ENCODE measurements around the gene ADARB1. TPM values are rescaled to one million over a fixed set of nuclear protein-coding genes. Genes with fewer than 3 reads are reported as not detected.
A peak's percentile ranks its signal among the peaks of the same experiment; 100 is the strongest.

The ADARB1 gene
- total and polyA plus RNA-seq, 4 donors: 54.7 to 224 (median 90.6) TPM

- Histone ChIP-seq H3K36me3 (ENCODE audit: control insufficient read depth in 1 of 2, insufficient read depth in 2 of 2, low read length in 1 of 2) (peaks cover 2 to 3% of the 10 kb centered on the region in 2 donors), H3K9me3 (ENCODE audit: control insufficient read depth, low read length) (no peaks in the 10 kb centered on the region), H3K27ac (ENCODE audit: low read depth in 1 of 2, low read length in 2 of 2) (no peak overlapping the region), H3K4me1 (ENCODE audit: control insufficient read depth in 1 of 2, insufficient read depth in 2 of 2, low read length in 2 of 2) (peaks cover 2 to 7% of the 10 kb centered on the region in 2 donors), H3K4me3 (ENCODE audit: low read length in 2 of 2) (no peak overlapping the region), H3K27me3 (ENCODE audit: control insufficient read depth in 1 of 2, insufficient read depth in 2 of 2, low read length in 1 of 2) (no peaks in the 10 kb centered on the region)
- DNase-seq (no peak), ATAC-seq (ENCODE audit: low FRiP score) (no peak)
- WGBS, 2 donors: 66 to 72% methylated on average over 8 of the region's 8 CpGs
- intact Hi-C loops (cut with DNase I): no loop called here
Observed at GRCh38 chr21:45088729-45089128, 14.3 kb downstream of the ADARB1 start.

DNA sequence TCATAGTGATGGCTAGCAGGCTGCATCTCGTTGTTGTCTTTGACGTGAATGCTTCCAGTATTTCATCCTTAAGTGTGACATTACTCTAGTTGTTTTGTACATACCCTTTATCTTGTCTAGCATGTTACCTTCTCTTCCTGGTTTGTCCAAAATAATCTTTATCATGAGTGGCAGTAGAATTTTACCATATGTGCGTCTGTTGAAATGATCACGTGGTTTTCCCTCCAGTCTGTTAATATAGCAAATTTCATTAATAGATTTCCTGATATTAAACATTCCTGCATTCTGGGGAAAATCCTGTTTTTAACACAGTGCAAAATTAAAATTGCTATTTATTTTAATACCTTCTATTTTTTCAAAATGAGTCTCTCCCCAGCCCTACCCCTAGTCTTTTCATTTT lies 15.6 kb downstream of the ADARB1 start:
- H3K27me3 ChIP-seq (ENCODE audit: control insufficient read depth in 1 of 2, insufficient read depth in 2 of 2, low read length in 1 of 2): no peaks in the 10 kb centered on the region
- H3K36me3 ChIP-seq (ENCODE audit: control insufficient read depth in 1 of 2, insufficient read depth in 2 of 2, low read length in 1 of 2): peaks cover 2 to 3% of the 10 kb centered on the region in 2 donors
- no peaks in the 10 kb centered on the region for H3K9me3 ChIP-seq (ENCODE audit: control insufficient read depth, low read length)
- WGBS, 2 donors: 59 to 65% methylated on average over 4 of the region's 4 CpGs
- ATAC-seq (ENCODE audit: low FRiP score) (no peak), DNase-seq (no peak)
- H3K4me3 ChIP-seq (ENCODE audit: low read length in 2 of 2): no peak overlapping the region
- intact Hi-C loops (cut with DNase I): no loop called here
- no peak overlapping the region for H3K27ac ChIP-seq (ENCODE audit: low read depth in 1 of 2, low read length in 2 of 2)
- H3K4me1 ChIP-seq (ENCODE audit: control insufficient read depth in 1 of 2, insufficient read depth in 2 of 2, low read length in 2 of 2): peaks cover 2 to 6% of the 10 kb centered on the region in 2 donors

DNA sequence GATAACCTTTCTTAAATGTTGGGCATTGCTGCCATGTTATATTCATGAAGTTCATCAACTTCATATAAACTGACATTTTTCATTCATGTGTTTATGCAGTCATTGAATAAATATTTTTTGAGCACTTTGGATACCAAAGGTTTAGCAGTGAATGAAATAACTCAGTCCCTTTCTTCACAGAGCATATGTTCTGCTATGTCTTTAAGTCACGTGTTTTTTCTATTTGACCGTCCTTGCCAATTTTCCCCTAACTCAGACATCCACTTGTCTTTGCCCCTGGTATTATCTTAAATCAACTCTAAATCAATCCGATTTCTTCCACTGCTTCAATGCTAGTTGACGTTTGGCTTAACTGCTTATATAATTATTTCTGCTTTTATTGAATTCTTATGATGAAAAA lies 16.6 kb downstream of the ADARB1 start:
- Histone ChIP-seq H3K27ac (ENCODE audit: low read depth in 1 of 2, low read length in 2 of 2) (no peak overlapping the region), H3K36me3 (ENCODE audit: control insufficient read depth in 1 of 2, insufficient read depth in 2 of 2, low read length in 1 of 2) (peaks cover 2 to 3% of the 10 kb centered on the region in 2 donors), H3K4me3 (ENCODE audit: low read length in 2 of 2) (no peak overlapping the region), H3K9me3 (ENCODE audit: control insufficient read depth, low read length) (no peaks in the 10 kb centered on the region), H3K27me3 (ENCODE audit: control insufficient read depth in 1 of 2, insufficient read depth in 2 of 2, low read length in 1 of 2) (no peaks in the 10 kb centered on the region), H3K4me1 (ENCODE audit: control insufficient read depth in 1 of 2, insufficient read depth in 2 of 2, low read length in 2 of 2) (peaks cover 2% of the 10 kb centered on the region in 2 donors)
- DNase-seq (no peak), ATAC-seq (ENCODE audit: low FRiP score) (no peak)
- intact Hi-C loops (cut with DNase I): no loop called here
- WGBS, 2 donors: 26 to 33% methylated on average over 4 of the region's 4 CpGs

GRCh38 chr21:45091550-45092322 lies 17.4 kb downstream of the ADARB1 start:
- Histone ChIP-seq H3K4me3 (ENCODE audit: low read length in 2 of 2) (no peak overlapping the region), H3K9me3 (ENCODE audit: control insufficient read depth, low read length) (no peaks in the 10 kb centered on the region), H3K4me1 (ENCODE audit: control insufficient read depth in 1 of 2, insufficient read depth in 2 of 2, low read length in 2 of 2) (peaks cover 2% of the 10 kb centered on the region in 2 donors), H3K36me3 (ENCODE audit: control insufficient read depth in 1 of 2, insufficient read depth in 2 of 2, low read length in 1 of 2) (peaks cover 2 to 3% of the 10 kb centered on the region in 2 donors), H3K27ac (ENCODE audit: low read depth in 1 of 2, low read length in 2 of 2) (no peak overlapping the region), H3K27me3 (ENCODE audit: control insufficient read depth in 1 of 2, insufficient read depth in 2 of 2, low read length in 1 of 2) (no peaks in the 10 kb centered on the region)
- intact Hi-C loops (cut with DNase I): no loop called here
- no peak for DNase-seq
- peak; percentile 39 for ATAC-seq (ENCODE audit: low FRiP score)
- WGBS, 2 donors: 34 to 36% methylated on average over 7 of the region's 7 CpGs

DNA sequence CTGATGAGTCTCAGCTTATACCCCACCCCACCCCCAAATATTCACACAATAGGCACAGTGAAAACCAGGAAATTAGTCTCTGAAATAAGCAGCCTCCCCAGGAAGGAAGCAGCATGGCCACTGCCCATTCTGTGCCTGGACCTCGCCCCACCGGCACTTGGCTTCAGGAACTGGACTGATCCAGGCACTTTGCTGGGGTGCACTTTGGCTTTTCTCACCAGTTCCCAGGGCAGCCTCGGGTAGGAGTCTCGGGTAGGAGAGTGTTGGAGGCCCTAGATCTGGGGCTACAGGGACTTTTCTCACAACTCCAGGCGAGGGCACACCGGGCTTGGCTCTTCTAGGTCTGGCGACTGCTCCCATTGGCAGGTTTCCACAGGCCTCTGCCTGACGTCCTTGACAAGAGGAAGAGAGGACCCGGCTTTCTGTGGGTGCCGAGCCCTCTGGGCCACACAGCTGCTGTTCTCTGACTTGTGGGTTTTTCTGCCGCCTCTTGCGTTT lies 18.7 kb downstream of the ADARB1 start:
- no peak overlapping the region for H3K27ac ChIP-seq (ENCODE audit: low read depth in 1 of 2, low read length in 2 of 2)
- no peaks in the 10 kb centered on the region for H3K27me3 ChIP-seq (ENCODE audit: control insufficient read depth in 1 of 2, insufficient read depth in 2 of 2, low read length in 1 of 2)
- ATAC-seq (ENCODE audit: low FRiP score): peak; percentile 9
- intact Hi-C loops (cut with DNase I): no loop called here
- H3K4me3 ChIP-seq (ENCODE audit: low read length in 2 of 2): no peak overlapping the region
- no peaks in the 10 kb centered on the region for H3K9me3 ChIP-seq (ENCODE audit: control insufficient read depth, low read length)
- peaks cover 2% of the 10 kb centered on the region in 2 donors for H3K4me1 ChIP-seq (ENCODE audit: control insufficient read depth in 1 of 2, insufficient read depth in 2 of 2, low read length in 2 of 2)
- peak in 1 of 2 donors; percentile 74 for DNase-seq
- H3K36me3 ChIP-seq (ENCODE audit: control insufficient read depth in 1 of 2, insufficient read depth in 2 of 2, low read length in 1 of 2): peaks cover 0 to 2% of the 10 kb centered on the region in 2 donors
- WGBS, 2 donors: 10 to 11% methylated on average over 12 of the region's 12 CpGs

- Histone ChIP-seq H3K4me3 (ENCODE audit: low read length in 2 of 2) (no peak overlapping the region), H3K4me1 (ENCODE audit: control insufficient read depth in 1 of 2, insufficient read depth in 2 of 2, low read length in 2 of 2) (peaks cover 2% of the 10 kb centered on the region in 2 donors), H3K27ac (ENCODE audit: low read depth in 1 of 2, low read length in 2 of 2) (no peak overlapping the region), H3K9me3 (ENCODE audit: control insufficient read depth, low read length) (no peaks in the 10 kb centered on the region), H3K27me3 (ENCODE audit: control insufficient read depth in 1 of 2, insufficient read depth in 2 of 2, low read length in 1 of 2) (no peaks in the 10 kb centered on the region), H3K36me3 (ENCODE audit: control insufficient read depth in 1 of 2, insufficient read depth in 2 of 2, low read length in 1 of 2) (no peaks in the 10 kb centered on the region)
- DNase-seq (peak in 1 of 2 donors; percentile 76), ATAC-seq (ENCODE audit: low FRiP score) (no peak)
- intact Hi-C loops (cut with DNase I): no loop called here
- WGBS, 2 donors: 60 to 61% methylated on average over 7 of the region's 7 CpGs
Observed at GRCh38 chr21:45094412-45094811, 20.0 kb downstream of the ADARB1 start.

DNA sequence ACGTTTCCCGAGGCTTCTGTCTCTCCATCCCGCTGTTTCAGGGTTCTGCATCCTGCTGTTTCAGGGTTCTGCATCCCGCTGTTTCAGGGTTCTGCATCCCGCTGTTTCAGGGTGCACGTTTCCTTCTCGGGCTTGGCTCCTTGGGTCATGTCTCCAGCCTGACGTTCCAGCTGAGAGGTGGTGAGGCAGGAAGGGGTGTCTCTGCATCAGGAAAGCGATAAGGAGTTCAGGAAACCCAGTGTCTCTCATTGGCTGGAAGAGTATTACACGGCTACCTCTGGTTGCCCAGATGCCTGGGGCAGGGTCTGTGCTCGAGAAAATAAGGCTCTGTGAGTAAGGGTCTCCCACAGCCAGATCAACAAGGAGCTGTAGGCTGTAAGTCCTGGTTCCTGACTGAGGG lies 21.1 kb downstream of the ADARB1 start:
- no peak overlapping the region for H3K27ac ChIP-seq (ENCODE audit: low read depth in 1 of 2, low read length in 2 of 2)
- H3K27me3 ChIP-seq (ENCODE audit: control insufficient read depth in 1 of 2, insufficient read depth in 2 of 2, low read length in 1 of 2): no peaks in the 10 kb centered on the region
- no peak for DNase-seq
- H3K36me3 ChIP-seq (ENCODE audit: control insufficient read depth in 1 of 2, insufficient read depth in 2 of 2, low read length in 1 of 2): no peaks in the 10 kb centered on the region
- peaks cover 1 to 2% of the 10 kb centered on the region in 2 donors for H3K4me1 ChIP-seq (ENCODE audit: control insufficient read depth in 1 of 2, insufficient read depth in 2 of 2, low read length in 2 of 2)
- no peak for ATAC-seq (ENCODE audit: low FRiP score)
- 65 to 72% methylated on average over 11 of the region's 11 CpGs for WGBS, 2 donors
- intact Hi-C loops (cut with DNase I): no loop called here
- H3K4me3 ChIP-seq (ENCODE audit: low read length in 2 of 2): no peak overlapping the region
- no peaks in the 10 kb centered on the region for H3K9me3 ChIP-seq (ENCODE audit: control insufficient read depth, low read length)

GRCh38 chr21:45096217-45096616 lies 21.8 kb downstream of the ADARB1 start:
- Histone ChIP-seq H3K27me3 (ENCODE audit: control insufficient read depth in 1 of 2, insufficient read depth in 2 of 2, low read length in 1 of 2) (no peaks in the 10 kb centered on the region), H3K4me3 (ENCODE audit: low read length in 2 of 2) (no peak overlapping the region), H3K9me3 (ENCODE audit: control insufficient read depth, low read length) (no peaks in the 10 kb centered on the region), H3K27ac (ENCODE audit: low read depth in 1 of 2, low read length in 2 of 2) (no peak overlapping the region), H3K36me3 (ENCODE audit: control insufficient read depth in 1 of 2, insufficient read depth in 2 of 2, low read length in 1 of 2) (no peaks in the 10 kb centered on the region), H3K4me1 (ENCODE audit: control insufficient read depth in 1 of 2, insufficient read depth in 2 of 2, low read length in 2 of 2) (peaks cover 0 to 3% of the 10 kb centered on the region in 2 donors)
- WGBS, 2 donors: 30 to 35% methylated on average over 5 of the region's 5 CpGs
- no peak for DNase-seq
- ATAC-seq (ENCODE audit: low FRiP score): no peak
- intact Hi-C loops (cut with DNase I): no loop called here

DNA sequence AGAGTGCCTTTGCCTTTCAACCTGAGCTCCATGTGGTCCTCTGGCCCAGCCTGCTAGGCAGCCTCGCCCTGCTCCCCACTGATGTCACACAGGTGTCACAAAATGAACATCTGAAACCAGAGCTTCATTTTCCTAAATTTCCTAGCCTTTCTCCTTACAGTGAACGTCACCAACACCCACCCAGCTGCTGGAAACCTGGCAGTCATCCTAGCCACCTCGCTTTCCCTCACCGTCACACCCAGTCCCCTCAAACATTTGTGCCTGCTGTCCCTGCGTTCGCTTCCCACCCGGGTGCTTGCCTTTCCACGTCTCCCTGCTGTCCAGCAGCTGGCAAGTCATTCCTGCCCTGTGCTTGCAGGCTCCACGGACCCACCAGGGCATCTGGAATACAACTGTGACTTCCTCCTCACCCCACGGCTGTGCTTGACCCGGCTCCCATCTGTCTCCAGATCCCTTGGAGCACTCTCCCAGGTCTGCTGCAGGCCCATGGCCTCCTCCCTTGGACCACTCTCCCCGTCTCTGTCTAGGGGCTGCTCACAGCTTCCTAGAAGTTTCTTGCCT lies 23.5 kb downstream of the ADARB1 start:
- Histone ChIP-seq H3K27ac (ENCODE audit: low read depth in 1 of 2, low read length in 2 of 2) (no peak overlapping the region), H3K9me3 (ENCODE audit: control insufficient read depth, low read length) (no peaks in the 10 kb centered on the region), H3K36me3 (ENCODE audit: control insufficient read depth in 1 of 2, insufficient read depth in 2 of 2, low read length in 1 of 2) (no peaks in the 10 kb centered on the region), H3K4me3 (ENCODE audit: low read length in 2 of 2) (no peak overlapping the region), H3K27me3 (ENCODE audit: control insufficient read depth in 1 of 2, insufficient read depth in 2 of 2, low read length in 1 of 2) (no peaks in the 10 kb centered on the region), H3K4me1 (ENCODE audit: control insufficient read depth in 1 of 2, insufficient read depth in 2 of 2, low read length in 2 of 2) (peaks cover 2 to 8% of the 10 kb centered on the region in 2 donors)
- intact Hi-C loops (cut with DNase I): no loop called here
- DNase-seq: no peak
- 43 to 51% methylated on average over 12 of the region's 12 CpGs for WGBS, 2 donors
- no peak for ATAC-seq (ENCODE audit: low FRiP score)
